ENCODE results near the gene STX8.

- TF ChIP-seq POLR2A (IDR thresholded peaks at IDR 0.05; ENCODE audit: low read depth, low read length): no peak
- TF ChIP-seq POLR2AphosphoS5 (IDR thresholded peaks at IDR 0.05; ENCODE audit: low read depth, low read length): no peak
Observed at GRCh38 chr17:9298776-9299295, 276.8 kb downstream of the STX8 start.

Measured in GM12892 (cell line).